ENCODE measurements around the gene EMX1. TPM values are rescaled to one million over a fixed set of nuclear protein-coding genes. Genes with fewer than 3 reads are reported as not detected.
A peak's percentile ranks its signal among the peaks of the same experiment; 100 is the strongest.

EMX1 gene
- total RNA-seq, 1 experiment from 2014 or later, result not detected

DNA sequence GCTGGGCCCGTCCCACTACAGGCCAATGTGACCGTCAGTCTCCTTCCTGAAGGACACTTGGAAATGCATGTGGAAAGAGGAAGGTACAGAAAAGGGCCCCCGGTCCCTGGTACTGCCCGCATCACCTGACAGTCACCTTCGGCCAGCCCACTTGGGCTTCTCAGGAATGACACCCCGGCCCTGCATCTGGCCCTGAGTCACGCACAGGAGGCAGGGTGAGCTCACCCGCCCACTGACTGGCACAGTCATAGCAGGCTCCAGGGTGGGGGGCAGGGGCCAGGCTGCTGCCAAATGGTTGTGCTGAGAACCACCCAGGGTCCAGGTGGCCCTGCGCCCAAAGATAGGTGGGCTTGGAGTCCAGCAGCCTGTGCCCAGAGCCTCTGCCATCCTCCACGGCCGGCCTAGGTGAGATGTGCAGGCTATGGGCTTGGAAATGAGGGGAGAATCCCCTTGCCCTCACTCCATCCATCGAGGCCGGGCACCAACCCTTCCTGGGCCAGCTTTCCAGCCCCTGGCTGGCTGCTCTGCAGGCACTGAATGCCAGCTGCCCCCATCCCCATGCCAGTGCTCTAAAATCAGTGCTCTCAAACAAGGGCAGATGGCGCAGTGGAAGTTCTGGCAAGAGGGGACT, 14.1 kb downstream of the EMX1 start:
- no TSS peak for BruUV-seq (replicated peaks)
- no peaks in the 10 kb centered on the region for H3K9me3 ChIP-seq (ENCODE audit: low read length)
- H3K9me2 ChIP-seq (replicated peaks; ENCODE audit: low read length), result no peaks in the 10 kb centered on the region
- no peak overlapping the region for H3K27ac ChIP-seq (ENCODE audit: low read length)
- H3K79me2 ChIP-seq (ENCODE audit: low read length), result no peaks in the 10 kb centered on the region
- no peak overlapping the region for H3K9ac ChIP-seq (ENCODE audit: low read length)
- ChIA-PET CTCF (no interaction called here), POLR2A (ENCODE audit: unreplicated experiment) (no interaction called here)
- peaks cover 9% of the 10 kb centered on the region for H3K4me1 ChIP-seq (ENCODE audit: insufficient read depth, low read length)
- peak; percentile 67 for DNase-seq
- intact Hi-C loops (cut with micrococcal nuclease), result no loop called here
- no peak overlapping the region for H2AFZ ChIP-seq (ENCODE audit: low read length)
- no peak overlapping the region for H3K4me3 ChIP-seq (ENCODE audit: low read length)
- H3F3A ChIP-seq (ENCODE audit: low read length, unreplicated experiment), result no peaks in the 10 kb centered on the region
- H3K36me3 ChIP-seq (ENCODE audit: low read depth, low read length), result no peaks in the 10 kb centered on the region
- TF ChIP-seq EZH2phosphoT487 (IDR thresholded peaks at IDR 0.05; ENCODE audit: borderline replicate concordance, low read length) (no peak), EZH2 (IDR thresholded peaks at IDR 0.05; ENCODE audit: low read length, unreplicated experiment) (no peak)
- TF ChIP-seq, protein P1, sequence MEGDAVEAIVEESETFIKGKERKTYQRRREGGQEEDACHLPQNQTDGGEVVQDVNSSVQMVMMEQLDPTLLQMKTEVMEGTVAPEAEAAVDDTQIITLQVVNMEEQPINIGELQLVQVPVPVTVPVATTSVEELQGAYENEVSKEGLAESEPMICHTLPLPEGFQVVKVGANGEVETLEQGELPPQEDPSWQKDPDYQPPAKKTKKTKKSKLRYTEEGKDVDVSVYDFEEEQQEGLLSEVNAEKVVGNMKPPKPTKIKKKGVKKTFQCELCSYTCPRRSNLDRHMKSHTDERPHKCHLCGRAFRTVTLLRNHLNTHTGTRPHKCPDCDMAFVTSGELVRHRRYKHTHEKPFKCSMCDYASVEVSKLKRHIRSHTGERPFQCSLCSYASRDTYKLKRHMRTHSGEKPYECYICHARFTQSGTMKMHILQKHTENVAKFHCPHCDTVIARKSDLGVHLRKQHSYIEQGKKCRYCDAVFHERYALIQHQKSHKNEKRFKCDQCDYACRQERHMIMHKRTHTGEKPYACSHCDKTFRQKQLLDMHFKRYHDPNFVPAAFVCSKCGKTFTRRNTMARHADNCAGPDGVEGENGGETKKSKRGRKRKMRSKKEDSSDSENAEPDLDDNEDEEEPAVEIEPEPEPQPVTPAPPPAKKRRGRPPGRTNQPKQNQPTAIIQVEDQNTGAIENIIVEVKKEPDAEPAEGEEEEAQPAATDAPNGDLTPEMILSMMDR (conservative IDR thresholded peaks at IDR 0.05; ENCODE audit: low read depth, low read length), result no peak
- peaks cover 35% of the 10 kb centered on the region for H3K27me3 ChIP-seq (ENCODE audit: low read length)
- ATAC-seq, result peak; percentile 79
- no peak overlapping the region for H3K4me2 ChIP-seq (ENCODE audit: low read length)
- no peaks in the 10 kb centered on the region for H4K20me1 ChIP-seq (ENCODE audit: low read length)

DNA sequence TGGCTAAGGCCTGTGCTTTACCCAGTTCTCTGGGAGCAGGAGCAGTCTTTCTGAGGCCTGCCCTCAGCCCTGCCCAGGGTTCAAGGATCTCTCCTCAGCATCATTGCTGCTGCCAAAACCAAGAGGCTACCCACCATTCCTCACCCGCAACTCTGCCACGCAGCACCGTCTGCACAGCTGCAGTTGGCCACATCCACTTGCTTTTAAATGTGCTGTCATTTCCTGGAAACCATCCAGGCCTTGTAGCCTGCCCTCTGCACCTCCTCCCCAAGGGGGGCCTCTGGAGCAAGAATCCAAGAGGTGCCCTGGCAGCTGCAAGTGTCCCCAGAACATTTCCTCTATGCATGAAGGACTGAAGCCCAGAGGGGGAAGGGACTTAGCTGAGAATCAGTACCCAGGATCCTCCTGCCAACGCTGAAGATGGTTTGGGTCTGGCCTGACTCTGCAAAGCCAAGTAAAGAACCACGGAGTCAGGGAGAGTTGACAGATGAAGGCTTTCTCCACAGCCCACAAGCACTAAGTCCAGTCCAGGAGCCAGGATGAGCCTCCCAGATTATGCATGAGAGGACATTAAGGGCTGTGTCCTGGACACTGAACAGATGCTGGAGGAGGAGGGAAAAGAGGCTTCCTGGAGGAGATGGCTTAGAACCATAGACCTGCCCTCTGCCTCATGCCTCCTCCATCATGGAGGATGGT, 14.9 kb downstream of the EMX1 start:
- peaks cover 9% of the 10 kb centered on the region for H3K4me1 ChIP-seq (ENCODE audit: insufficient read depth, low read length)
- no peaks in the 10 kb centered on the region for H3F3A ChIP-seq (ENCODE audit: low read length, unreplicated experiment)
- H3K36me3 ChIP-seq (ENCODE audit: low read depth, low read length), result no peaks in the 10 kb centered on the region
- ChIA-PET POLR2A (ENCODE audit: unreplicated experiment) (interaction anchor here (0.6 kb wide), 1 partner anchor 106 kb away, joined by 3 read pairs; no protein-coding TSS in a partner anchor), CTCF (no interaction called here)
- H3K4me3 ChIP-seq (ENCODE audit: low read length), result no peak overlapping the region
- H3K9me2 ChIP-seq (replicated peaks; ENCODE audit: low read length), result no peaks in the 10 kb centered on the region
- H3K9ac ChIP-seq (ENCODE audit: low read length), result no peak overlapping the region
- H4K20me1 ChIP-seq (ENCODE audit: low read length), result no peaks in the 10 kb centered on the region
- no peaks in the 10 kb centered on the region for H3K9me3 ChIP-seq (ENCODE audit: low read length)
- no peak overlapping the region for H2AFZ ChIP-seq (ENCODE audit: low read length)
- no peak overlapping the region for H3K4me2 ChIP-seq (ENCODE audit: low read length)
- peaks cover 27% of the 10 kb centered on the region for H3K27me3 ChIP-seq (ENCODE audit: low read length)
- no peak for ATAC-seq
- peak; percentile 41 for DNase-seq
- intact Hi-C loops (cut with micrococcal nuclease), result no loop called here
- TF ChIP-seq, protein P1 (conservative IDR thresholded peaks at IDR 0.05; ENCODE audit: low read depth, low read length), result no peak
- TF ChIP-seq EZH2 (IDR thresholded peaks at IDR 0.05; ENCODE audit: low read length, unreplicated experiment) (no peak), EZH2phosphoT487 (IDR thresholded peaks at IDR 0.05; ENCODE audit: borderline replicate concordance, low read length) (no peak)
- no peak overlapping the region for H3K27ac ChIP-seq (ENCODE audit: low read length)
- no peaks in the 10 kb centered on the region for H3K79me2 ChIP-seq (ENCODE audit: low read length)
- BruUV-seq (replicated peaks), result no TSS peak

DNA sequence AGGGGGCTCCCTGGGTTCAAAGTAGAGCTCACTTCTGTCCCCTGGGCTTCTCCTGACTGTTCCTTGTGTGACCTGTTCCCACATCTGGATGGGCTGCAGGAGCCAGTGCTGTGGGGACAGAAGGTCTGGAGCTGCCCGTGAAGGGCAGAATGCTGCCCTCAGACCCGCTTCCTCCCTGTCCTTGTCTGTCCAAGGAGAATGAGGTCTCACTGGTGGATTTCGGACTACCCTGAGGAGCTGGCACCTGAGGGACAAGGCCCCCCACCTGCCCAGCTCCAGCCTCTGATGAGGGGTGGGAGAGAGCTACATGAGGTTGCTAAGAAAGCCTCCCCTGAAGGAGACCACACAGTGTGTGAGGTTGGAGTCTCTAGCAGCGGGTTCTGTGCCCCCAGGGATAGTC, 15.5 kb downstream of the EMX1 start:
- Histone ChIP-seq H3K9me2 (replicated peaks; ENCODE audit: low read length) (no peaks in the 10 kb centered on the region), H4K20me1 (ENCODE audit: low read length) (no peaks in the 10 kb centered on the region), H2AFZ (ENCODE audit: low read length) (no peak overlapping the region), H3K9me3 (ENCODE audit: low read length) (no peaks in the 10 kb centered on the region), H3K36me3 (ENCODE audit: low read depth, low read length) (no peaks in the 10 kb centered on the region), H3K4me2 (ENCODE audit: low read length) (no peak overlapping the region), H3K9ac (ENCODE audit: low read length) (no peak overlapping the region), H3F3A (ENCODE audit: low read length, unreplicated experiment) (no peaks in the 10 kb centered on the region), H3K79me2 (ENCODE audit: low read length) (no peaks in the 10 kb centered on the region), H3K4me1 (ENCODE audit: insufficient read depth, low read length) (peaks cover 9% of the 10 kb centered on the region), H3K27me3 (ENCODE audit: low read length) (peaks cover 21% of the 10 kb centered on the region), H3K4me3 (ENCODE audit: low read length) (no peak overlapping the region), H3K27ac (ENCODE audit: low read length) (no peak overlapping the region)
- CTCF ChIA-PET, result no interaction called here
- TF ChIP-seq EZH2phosphoT487 (IDR thresholded peaks at IDR 0.05; ENCODE audit: borderline replicate concordance, low read length), result no peak
- TF ChIP-seq, protein P1 (conservative IDR thresholded peaks at IDR 0.05; ENCODE audit: low read depth, low read length), result no peak
- TF ChIP-seq EZH2 (IDR thresholded peaks at IDR 0.05; ENCODE audit: low read length, unreplicated experiment), result no peak
- BruUV-seq (replicated peaks), result no TSS peak
- ATAC-seq, result no peak
- intact Hi-C loops (cut with micrococcal nuclease), result no loop called here
- DNase-seq, result no peak
- POLR2A ChIA-PET (ENCODE audit: unreplicated experiment), result interaction anchor here (0.6 kb wide), 1 partner anchor 106 kb away, joined by 3 read pairs; no protein-coding TSS in a partner anchor
